CD4-positive, alpha-beta T cell treated with Interleukin-2 at 100 ng/mL for 4 hours (primary cell): ENCODE data around the gene COL5A3.
"Not testable (repeated sequence)": the region's sequence is repeated elsewhere in the genome, so short reads cannot be mapped to it uniquely, and the experiment has no call there.

Experiments
- DNase-seq: peaks from one replicate; pipeline ENCODE4 v3.0.0-alpha.2; 2020; ENCODE audit warnings: low spot score

Gene COL5A3

GRCh38 chr19:9937001-9937411 lies 73.3 kb downstream of the COL5A3 start:
- no peak for DNase-seq

- no peak for DNase-seq
These were observed 73.8 kb downstream of the COL5A3 start, which contains the start of gene OLFM2 for GRCh38 chr19:9936326-9937000. Gene OLFM2 (minus strand): TSS chr19:9936515. CDS start chr19:9936366, 149 bp downstream.

- DNase-seq, result no peak
These were observed 74.6 kb downstream of the COL5A3 start for GRCh38 chr19:9935506-9936325.

- DNase-seq, result peak; percentile 71
These were observed 76.0 kb downstream of the COL5A3 start for GRCh38 chr19:9934132-9934950.

- no peak for DNase-seq
These were observed 77.5 kb downstream of the COL5A3 start for GRCh38 chr19:9932835-9933234.

GRCh38 chr19:9931629-9932028 lies 78.7 kb downstream of the COL5A3 start:
- no peak for DNase-seq

- no peak for DNase-seq
These were observed 86.9 kb downstream of the COL5A3 start for GRCh38 chr19:9923440-9923839.

- DNase-seq, result not testable (repeated sequence)
These were observed 87.4 kb downstream of the COL5A3 start for GRCh38 chr19:9922782-9923379.

- no peak for DNase-seq
These were observed 93.0 kb downstream of the COL5A3 start for GRCh38 chr19:9917321-9917720.

- DNase-seq, result no peak
These were observed 93.6 kb downstream of the COL5A3 start for GRCh38 chr19:9916719-9917118.

GRCh38 chr19:9914315-9915207 lies 95.7 kb downstream of the COL5A3 start:
- peak; percentile 82 for DNase-seq

GRCh38 chr19:9914001-9914314 lies 96.3 kb downstream of the COL5A3 start:
- no peak for DNase-seq

- no peak for DNase-seq
These were observed 96.9 kb downstream of the COL5A3 start for GRCh38 chr19:9913237-9914000.

GRCh38 chr19:9912551-9913236 lies 97.6 kb downstream of the COL5A3 start:
- no peak for DNase-seq

- DNase-seq, result no peak
These were observed 98.6 kb downstream of the COL5A3 start for GRCh38 chr19:9911524-9912185.

- DNase-seq, result no peak
These were observed 99.7 kb downstream of the COL5A3 start for GRCh38 chr19:9910625-9911024.
